GM19043 (cell line): ENCODE data around the gene JUN.
A peak's percentile ranks its signal among the peaks of the same experiment; 100 is the strongest.

Source experiments
- ATAC-seq: cut with Tn5 transposase; IDR thresholded peaks from one replicate; pipeline ENCODE4 v1.9.1; 2021; ENCODE audit warnings: low read depth; ENCODE audit not compliant: unreplicated experiment

JUN gene

GRCh38 chr1:58784758-58785441 is 1.1 kb upstream of the JUN start:
- no peak for ATAC-seq

DNA sequence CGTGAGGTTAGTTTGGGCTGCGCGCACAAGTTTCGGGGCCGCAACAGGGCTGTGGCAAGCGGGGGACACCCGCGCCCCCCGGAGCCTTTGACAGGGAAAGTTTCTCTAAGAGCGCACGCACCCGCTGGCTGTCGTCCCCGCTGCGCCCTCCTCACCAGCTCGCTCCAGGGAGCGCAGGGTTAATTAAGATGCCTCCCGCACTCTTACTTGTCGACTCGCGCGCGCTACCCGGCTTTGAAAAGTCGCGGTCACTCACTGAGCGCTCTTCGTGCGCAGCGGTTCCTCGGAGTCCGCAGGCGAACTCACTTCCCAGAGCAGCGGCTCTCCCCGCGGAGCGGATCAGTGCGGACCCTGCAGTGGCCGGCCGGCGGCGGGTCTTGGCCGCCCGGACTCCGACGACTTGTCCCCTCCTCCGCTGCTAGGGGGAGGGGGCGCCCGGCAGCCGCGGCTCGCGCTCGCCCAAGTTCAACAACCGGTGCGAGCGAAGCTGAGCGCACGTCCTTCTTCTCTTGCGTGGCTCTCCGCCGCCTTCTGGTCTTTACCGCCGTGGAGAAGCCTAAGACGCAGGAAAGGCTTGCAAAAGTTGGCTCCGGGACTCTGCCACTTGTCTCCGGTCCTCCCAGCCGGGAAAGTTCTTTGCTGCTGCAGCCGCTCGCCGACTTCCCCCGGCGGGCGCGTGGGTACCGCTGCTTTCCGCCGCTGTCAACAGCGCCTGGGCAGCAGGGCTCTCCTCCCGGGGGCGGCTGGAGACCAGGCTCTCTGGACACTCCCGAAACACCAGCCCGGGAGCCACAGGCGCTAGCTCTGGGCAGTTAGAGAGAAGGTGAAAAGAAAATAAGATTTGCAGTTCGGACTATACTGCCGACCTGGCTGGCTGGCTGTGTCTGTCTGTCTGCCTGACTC is 506 bp downstream of the JUN start:
- ATAC-seq: peak; percentile 4

DNA sequence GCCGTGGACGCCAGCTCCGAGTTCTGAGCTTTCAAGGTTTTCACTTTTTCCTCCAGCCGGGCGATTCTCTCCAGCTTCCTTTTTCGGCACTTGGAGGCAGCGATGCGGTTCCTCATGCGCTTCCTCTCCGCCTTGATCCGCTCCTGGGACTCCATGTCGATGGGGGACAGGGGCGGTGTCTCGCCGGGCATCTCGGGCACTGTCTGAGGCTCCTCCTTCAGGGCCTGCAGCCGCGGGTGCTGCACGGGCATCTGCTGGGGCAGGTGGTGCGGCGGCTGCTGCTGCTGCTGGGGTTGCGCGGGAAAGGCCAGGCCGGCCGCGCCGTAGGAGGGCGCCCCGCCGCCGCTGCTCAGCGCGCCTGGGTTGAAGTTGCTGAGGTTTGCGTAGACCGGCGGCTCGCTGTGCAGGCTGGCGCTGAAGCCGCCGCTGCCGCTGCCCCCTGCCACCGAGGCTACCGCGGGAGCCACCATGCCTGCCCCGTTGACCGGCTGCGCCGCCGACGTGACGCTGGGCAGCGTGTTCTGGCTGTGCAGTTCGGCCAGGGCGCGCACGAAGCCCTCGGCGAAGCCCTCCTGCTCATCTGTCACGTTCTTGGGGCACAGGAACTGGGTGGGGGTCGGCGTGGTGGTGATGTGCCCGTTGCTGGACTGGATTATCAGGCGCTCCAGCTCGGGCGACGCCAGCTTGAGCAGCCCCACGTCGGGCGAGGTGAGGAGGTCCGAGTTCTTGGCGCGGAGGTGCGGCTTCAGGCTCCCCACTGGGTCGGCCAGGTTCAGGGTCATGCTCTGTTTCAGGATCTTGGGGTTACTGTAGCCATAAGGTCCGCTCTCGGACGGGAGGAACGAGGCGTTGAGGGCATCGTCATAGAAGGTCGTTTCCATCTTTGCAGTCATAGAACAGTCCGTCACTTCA is 1.4 kb downstream of the JUN start:
- no peak for ATAC-seq

GRCh38 chr1:58781541-58782177 is 2.2 kb downstream of the JUN start:
- no peak for ATAC-seq

- ATAC-seq: no peak
Observed at GRCh38 chr1:58780836-58781452, 2.9 kb downstream of the JUN start.

DNA sequence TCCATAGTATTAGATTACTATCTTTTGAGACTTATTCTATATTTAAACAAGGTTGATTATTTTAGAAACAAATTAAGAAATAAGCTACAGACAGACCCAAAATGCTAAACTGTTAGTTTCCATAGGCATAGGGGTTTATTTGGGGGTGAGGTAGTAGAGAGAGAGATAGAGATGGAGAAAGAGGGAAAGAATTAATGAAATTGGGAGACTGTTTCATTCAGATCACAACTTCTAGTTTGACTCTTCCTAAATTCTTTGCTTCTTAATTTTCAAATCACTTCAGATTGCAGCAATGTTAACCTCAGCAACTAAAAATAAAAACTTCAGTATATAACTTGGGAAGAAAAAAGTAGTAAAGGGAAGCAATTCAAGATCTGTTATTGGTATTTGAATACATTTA is 3.4 kb downstream of the JUN start:
- no peak for ATAC-seq

DNA sequence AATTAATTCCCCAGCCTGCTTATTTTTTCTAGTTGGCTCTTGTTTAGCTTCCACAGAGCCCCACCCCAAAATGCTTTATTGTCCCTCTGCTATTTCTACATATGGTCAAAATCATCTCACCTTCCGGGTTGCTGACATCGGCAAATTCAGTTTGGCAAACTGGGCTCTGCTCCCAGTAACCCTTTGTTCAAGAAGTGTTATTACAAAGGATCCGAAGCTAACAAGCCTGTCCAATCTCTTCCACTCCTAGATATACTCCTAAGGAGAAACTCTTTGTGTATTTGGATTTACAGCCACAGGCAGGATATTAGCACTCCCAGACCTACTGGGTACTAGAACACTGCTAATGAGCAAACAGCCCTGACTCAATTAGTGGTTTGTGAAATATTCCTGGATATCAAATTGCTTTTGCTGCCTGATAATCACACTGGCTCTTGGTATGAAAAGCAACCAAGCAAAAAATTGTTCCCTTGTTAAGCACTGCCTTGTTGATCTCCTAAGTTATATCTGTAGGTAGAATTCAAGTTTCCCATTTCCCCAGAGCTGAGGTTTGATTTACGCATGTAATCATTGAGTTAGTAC is 4.0 kb downstream of the JUN start:
- ATAC-seq: no peak

GRCh38 chr1:58779059-58779754 is 4.6 kb downstream of the JUN start:
- no peak for ATAC-seq

DNA sequence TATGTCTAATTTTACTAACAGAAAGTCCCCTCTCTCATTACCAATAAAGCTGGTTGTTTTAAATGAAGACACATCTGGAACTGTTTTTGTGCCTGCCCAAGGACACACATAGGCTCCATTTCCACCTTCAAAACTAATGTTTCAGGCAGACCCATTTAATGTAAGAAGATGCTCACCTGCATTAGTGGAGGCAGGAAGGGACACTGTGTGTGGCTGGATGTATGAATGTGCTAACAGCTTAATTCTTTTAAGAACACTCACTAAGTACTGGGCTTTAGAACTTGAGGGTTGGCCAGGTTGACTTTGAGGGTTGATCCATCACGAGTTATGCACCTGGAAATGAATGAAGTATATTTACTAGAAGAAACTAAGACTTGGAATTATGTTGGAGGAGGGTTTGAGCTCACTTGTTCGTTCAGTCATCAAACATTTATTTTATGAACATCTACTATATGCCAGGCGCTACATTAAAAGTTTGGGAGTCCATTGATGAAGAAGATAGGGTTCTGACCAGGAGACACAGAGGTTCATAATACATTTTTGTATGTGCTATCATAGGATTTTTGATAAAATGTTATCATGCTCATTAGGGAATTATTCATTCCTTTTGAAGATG is 5.4 kb downstream of the JUN start:
- ATAC-seq: no peak

GRCh38 chr1:58774027-58774426 is 9.8 kb downstream of the JUN start:
- ATAC-seq: no peak

GRCh38 chr1:58773406-58773840 is 10.4 kb downstream of the JUN start:
- ATAC-seq: peak; percentile 81

GRCh38 chr1:58769809-58770320 is 14.0 kb downstream of the JUN start:
- ATAC-seq: no peak

GRCh38 chr1:58768971-58769808 is 14.7 kb downstream of the JUN start:
- ATAC-seq: no peak

GRCh38 chr1:58768191-58768731 is 15.6 kb downstream of the JUN start:
- no peak for ATAC-seq

- ATAC-seq: no peak
Observed at GRCh38 chr1:58767143-58767542, 16.7 kb downstream of the JUN start.

- ATAC-seq: no peak
Observed at GRCh38 chr1:58765441-58765840, 18.4 kb downstream of the JUN start.

DNA sequence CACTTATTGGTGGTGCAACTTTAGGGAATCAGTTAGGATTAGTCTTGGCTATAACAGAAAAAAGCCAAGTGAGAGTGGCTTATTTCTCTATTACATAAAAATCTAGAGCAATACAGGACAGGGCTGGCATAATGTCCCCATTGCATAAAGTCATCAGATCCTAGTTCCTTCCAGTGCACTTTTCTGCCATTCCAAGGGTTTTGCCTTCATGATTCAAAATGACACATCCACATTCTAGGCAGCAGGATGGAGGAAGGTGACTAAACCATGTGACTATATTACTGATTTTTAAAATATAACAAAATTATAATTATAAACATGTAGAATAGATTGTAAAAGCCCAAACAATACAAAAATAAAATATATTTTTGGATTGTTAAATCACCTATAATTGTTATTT is 18.8 kb downstream of the JUN start:
- no peak for ATAC-seq
